ENCODE results near the gene ANOS1. TPM values are rescaled to one million over a fixed set of nuclear protein-coding genes. Genes with fewer than 3 reads are reported as not detected.

The ANOS1 gene
- total and polyA plus RNA-seq, 2 of the 13 experiments (the other 11 are each of a cell fraction or from before 2014, with no cell fraction given): not detected

DNA sequence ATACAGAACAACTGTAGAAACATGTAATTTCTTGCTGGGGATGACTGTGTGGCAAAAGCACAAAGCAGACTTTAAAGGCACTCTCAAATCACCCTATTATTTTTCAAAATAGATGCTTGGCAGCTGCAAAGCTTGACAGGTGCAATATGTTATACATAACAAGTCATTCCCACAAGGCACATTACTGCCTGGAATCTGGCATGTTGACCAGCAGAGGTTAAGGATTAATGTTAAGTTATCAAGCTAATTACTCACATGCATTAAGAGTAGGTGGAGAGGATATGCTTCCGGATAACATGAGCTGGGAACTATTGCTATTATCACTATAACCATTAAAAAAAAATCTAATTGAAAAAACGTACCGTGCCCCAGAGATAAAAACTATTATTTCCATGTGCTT is 17.8 kb downstream of the ANOS1 start:
- Histone ChIP-seq H3K4me3 (replicated peaks in 1 of 3; ENCODE audit: insufficient read depth in 1 of 3, low read depth in 2 of 3, low read length in 3 of 3) (no peak overlapping the region), H3K4me2 (ENCODE audit: low read depth, low read length) (no peak overlapping the region), H4K20me1 (ENCODE audit: insufficient read depth, low read length) (no peaks in the 10 kb centered on the region), H3K4me1 (ENCODE audit: insufficient read depth, low read length) (no peaks in the 10 kb centered on the region), H3K9me3 (ENCODE audit: low read length) (no peaks in the 10 kb centered on the region), H3K79me2 (ENCODE audit: insufficient read depth, low read length) (no peaks in the 10 kb centered on the region), H2AFZ (ENCODE audit: low read length) (no peak overlapping the region), H3K9ac (ENCODE audit: insufficient read depth, low read depth, low read length) (no peak overlapping the region), H3K36me3 (replicated peaks in 1 of 2; ENCODE audit: control insufficient read depth in 1 of 2, insufficient read depth in 2 of 2, low read length in 2 of 2) (no peaks in the 10 kb centered on the region), H3K27me3 (ENCODE audit: control insufficient read depth in 1 of 2, insufficient read depth in 2 of 2, low read length in 2 of 2) (no peaks in the 10 kb centered on the region), H3K27ac (ENCODE audit: extremely low read length, insufficient read depth, low read length) (no peak overlapping the region)
- intact Hi-C loops (cut with micrococcal nuclease; ENCODE audit: unreplicated experiment) (no loop called here), in situ Hi-C loops (cut with HindIII; ENCODE audit: extremely low pct_ligation_motif_present, low pct_unique_long_range_greater_than_20kb) (no loop called here)
- WGBS (ENCODE audit: low lambda C conversion rate): 3% methylated on average over 3 of the region's 3 CpGs
- ChIA-PET CTCF (ENCODE audit: low intra/inter-chr PET ratio, low total read pairs) (no interaction called here), POLR2A (no interaction called here)
- BruUV-seq (replicated peaks): no TSS peak
- DNase-seq (ENCODE audit: low spot score) (no peak), ATAC-seq (no peak), FAIRE-seq (no peak)
- TF ChIP-seq ZFP91 (CRISPR knock-in tag; IDR thresholded peaks at IDR 0.05; ENCODE audit: borderline replicate concordance) (no peak), ZBTB1 (CRISPR knock-in tag; IDR thresholded peaks at IDR 0.05; ENCODE audit: borderline replicate concordance) (no peak), ZNF143 (CRISPR knock-in tag; IDR thresholded peaks at IDR 0.05) (no peak), ZNF383 (CRISPR knock-in tag; IDR thresholded peaks at IDR 0.05; ENCODE audit: borderline replicate concordance) (no peak), MAFF (IDR thresholded peaks at IDR 0.05; ENCODE audit: low read depth, low read length) (no peak), PBX3 (CRISPR knock-in tag; IDR thresholded peaks at IDR 0.05; ENCODE audit: borderline replicate concordance) (no peak), MIXL1 (CRISPR knock-in tag; IDR thresholded peaks at IDR 0.05) (no peak), ZKSCAN8 (CRISPR knock-in tag; IDR thresholded peaks at IDR 0.05; ENCODE audit: borderline replicate concordance) (no peak), SOX5 (CRISPR knock-in tag; IDR thresholded peaks at IDR 0.05; ENCODE audit: borderline replicate concordance) (no peak), SIX1 (CRISPR knock-in tag; IDR thresholded peaks at IDR 0.05; ENCODE audit: borderline replicate concordance) (no peak), GABPA (IDR thresholded peaks at IDR 0.05; ENCODE audit: low read depth, low read length) (no peak), GABPA (CRISPR knock-in tag; IDR thresholded peaks at IDR 0.05; ENCODE audit: low read depth) (no peak), IRF2 (CRISPR knock-in tag; IDR thresholded peaks at IDR 0.05) (no peak)
- TF ChIP-seq, protein P1, sequence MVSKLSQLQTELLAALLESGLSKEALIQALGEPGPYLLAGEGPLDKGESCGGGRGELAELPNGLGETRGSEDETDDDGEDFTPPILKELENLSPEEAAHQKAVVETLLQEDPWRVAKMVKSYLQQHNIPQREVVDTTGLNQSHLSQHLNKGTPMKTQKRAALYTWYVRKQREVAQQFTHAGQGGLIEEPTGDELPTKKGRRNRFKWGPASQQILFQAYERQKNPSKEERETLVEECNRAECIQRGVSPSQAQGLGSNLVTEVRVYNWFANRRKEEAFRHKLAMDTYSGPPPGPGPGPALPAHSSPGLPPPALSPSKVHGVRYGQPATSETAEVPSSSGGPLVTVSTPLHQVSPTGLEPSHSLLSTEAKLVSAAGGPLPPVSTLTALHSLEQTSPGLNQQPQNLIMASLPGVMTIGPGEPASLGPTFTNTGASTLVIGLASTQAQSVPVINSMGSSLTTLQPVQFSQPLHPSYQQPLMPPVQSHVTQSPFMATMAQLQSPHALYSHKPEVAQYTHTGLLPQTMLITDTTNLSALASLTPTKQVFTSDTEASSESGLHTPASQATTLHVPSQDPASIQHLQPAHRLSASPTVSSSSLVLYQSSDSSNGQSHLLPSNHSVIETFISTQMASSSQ (IDR thresholded peaks at IDR 0.05; ENCODE audit: low read depth): no peak
- TF ChIP-seq, protein P1 (CRISPR knock-in tag; IDR thresholded peaks at IDR 0.05; ENCODE audit: borderline replicate concordance): no peak
- TF ChIP-seq, protein P2, sequence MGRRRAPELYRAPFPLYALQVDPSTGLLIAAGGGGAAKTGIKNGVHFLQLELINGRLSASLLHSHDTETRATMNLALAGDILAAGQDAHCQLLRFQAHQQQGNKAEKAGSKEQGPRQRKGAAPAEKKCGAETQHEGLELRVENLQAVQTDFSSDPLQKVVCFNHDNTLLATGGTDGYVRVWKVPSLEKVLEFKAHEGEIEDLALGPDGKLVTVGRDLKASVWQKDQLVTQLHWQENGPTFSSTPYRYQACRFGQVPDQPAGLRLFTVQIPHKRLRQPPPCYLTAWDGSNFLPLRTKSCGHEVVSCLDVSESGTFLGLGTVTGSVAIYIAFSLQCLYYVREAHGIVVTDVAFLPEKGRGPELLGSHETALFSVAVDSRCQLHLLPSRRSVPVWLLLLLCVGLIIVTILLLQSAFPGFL (CRISPR knock-in tag; IDR thresholded peaks at IDR 0.05): no peak
- TF ChIP-seq, protein P3, sequence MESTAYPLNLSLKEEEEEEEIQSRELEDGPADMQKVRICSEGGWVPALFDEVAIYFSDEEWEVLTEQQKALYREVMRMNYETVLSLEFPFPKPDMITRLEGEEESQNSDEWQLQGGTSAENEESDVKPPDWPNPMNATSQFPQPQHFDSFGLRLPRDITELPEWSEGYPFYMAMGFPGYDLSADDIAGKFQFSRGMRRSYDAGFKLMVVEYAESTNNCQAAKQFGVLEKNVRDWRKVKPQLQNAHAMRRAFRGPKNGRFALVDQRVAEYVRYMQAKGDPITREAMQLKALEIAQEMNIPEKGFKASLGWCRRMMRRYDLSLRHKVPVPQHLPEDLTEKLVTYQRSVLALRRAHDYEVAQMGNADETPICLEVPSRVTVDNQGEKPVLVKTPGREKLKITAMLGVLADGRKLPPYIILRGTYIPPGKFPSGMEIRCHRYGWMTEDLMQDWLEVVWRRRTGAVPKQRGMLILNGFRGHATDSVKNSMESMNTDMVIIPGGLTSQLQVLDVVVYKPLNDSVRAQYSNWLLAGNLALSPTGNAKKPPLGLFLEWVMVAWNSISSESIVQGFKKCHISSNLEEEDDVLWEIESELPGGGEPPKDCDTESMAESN (CRISPR knock-in tag; conservative IDR thresholded peaks at IDR 0.05): no peak

All from HepG2 (cell line).